Fibroblast of skin of right quadriceps (primary cell): ENCODE data around the gene MLNR.

Experiments
- DNase-seq: peaks from one replicate; pipeline ENCODE4 v3.0.0-alpha.2; 2013

Gene MLNR, protein sequence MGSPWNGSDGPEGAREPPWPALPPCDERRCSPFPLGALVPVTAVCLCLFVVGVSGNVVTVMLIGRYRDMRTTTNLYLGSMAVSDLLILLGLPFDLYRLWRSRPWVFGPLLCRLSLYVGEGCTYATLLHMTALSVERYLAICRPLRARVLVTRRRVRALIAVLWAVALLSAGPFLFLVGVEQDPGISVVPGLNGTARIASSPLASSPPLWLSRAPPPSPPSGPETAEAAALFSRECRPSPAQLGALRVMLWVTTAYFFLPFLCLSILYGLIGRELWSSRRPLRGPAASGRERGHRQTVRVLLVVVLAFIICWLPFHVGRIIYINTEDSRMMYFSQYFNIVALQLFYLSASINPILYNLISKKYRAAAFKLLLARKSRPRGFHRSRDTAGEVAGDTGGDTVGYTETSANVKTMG

GRCh38 chr13:49220036-49220855 is at the start of gene MLNR:
Gene MLNR, plus strand, starts transcription at chr13:49220338. Its CDS starts 0 bp downstream, at chr13:49220338.
- peak; percentile 12 for DNase-seq

GRCh38 chr13:49171359-49171758 is 48.8 kb upstream of the MLNR start:
- no peak for DNase-seq

DNA sequence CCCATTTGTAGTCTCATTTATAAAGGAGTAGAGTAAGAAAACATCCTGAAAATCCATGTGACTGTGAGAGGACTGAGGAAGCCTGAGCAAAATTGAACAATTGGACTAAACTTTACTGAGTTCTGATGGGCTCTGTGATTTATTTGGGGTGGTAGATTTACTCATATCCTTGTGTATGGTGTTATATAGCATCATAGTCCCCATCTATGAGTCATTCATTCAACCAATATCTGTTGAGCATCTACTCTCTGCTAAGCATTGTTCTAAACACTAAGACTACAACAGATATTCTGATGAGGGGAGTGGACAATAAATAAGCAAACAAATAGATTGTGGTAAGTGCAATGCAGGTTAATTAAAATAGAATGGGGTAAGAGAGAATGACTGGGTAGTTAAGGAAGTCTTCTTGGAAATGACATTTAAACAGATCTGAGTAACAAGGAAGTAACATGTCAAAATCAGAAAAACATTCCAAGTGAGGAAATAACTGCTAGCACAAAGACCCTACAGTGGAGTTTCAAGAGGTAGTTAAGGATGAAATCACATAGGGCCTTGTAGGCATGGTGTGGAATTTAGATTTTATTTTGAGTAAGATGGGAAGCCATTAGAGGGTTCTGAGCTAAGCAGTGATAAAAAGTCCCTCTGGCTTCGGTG is 36.3 kb upstream of the MLNR start:
- peak; percentile 3 for DNase-seq

DNA sequence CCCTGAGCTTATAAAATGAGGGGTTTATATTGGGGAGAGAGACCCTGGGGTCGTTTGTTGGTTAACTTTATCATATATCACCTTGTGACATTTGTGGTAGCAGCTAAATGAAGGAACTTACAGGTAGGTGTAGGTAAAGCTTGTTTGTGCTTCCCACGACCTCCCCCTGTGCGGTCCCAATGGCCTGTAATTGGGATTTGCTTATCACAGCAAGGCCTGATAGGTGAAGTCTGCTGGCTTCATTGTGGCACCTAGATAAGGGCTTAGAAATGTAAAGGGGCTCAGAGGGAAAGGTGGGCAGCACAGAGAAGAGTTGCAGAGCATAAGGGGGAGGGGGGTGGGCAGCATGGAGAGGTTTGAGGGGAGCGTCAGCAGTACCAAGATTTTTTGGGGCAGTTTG is 35.5 kb upstream of the MLNR start:
- DNase-seq = no peak

GRCh38 chr13:49185264-49185663 is 34.9 kb upstream of the MLNR start:
- DNase-seq = no peak

- DNase-seq = no peak
These were observed 29.2 kb upstream of the MLNR start for GRCh38 chr13:49190901-49191300.

DNA sequence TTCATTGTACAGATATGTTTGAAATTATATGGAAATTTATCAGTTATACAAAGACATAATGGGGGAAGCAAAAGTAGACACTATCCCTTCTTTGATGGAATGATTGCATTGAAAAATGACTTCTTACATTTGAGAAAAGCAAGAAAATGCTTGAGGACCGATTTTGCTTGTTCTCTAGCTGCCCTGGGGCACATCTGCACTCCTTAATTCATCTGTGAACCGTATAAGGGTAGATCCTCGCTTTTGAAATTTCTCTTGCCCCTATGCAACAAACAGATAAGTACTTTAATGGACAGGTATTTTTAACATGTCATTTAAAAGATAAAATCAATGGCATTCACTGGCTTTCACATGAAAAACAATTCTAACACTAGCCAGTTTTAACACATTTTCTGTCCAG is 13.5 kb upstream of the MLNR start:
- DNase-seq = no peak

DNA sequence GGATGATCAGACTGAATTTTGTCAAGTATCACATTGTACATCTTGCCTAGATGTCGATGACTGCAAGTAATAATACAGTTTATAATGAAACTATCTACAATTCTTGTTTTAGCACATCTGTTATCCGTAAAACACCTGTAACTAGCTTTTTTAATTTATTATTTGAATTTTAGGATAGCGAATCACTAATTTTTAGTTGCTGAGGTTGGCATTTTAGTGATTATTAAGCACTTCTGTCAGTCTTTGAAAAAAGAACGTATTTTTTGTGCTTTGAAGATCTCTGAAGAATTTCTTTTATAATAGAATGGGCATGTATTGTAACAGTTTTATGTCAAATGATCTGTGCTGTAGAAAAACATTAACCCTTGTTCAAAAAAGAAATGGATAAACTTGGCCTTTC is 11.5 kb upstream of the MLNR start:
- no peak for DNase-seq

DNA sequence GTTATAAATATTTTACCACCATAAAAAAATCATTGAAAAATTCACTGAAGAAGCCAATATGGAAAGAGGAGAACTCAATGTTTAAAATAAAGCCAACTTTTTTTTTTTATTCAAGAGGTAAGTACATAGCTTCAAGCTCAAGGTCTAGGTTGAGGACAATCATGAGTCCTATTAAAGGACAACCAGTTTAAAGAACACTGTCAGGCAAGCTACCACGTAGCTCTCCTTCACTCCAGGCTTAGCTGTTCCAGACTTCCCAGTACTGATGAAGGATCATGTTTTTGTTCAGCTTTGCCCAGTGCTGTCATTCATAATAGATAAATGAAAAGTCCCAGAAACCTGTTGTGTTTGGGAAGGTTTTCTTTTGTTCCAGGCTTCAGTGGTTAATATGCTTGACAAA is 10.0 kb upstream of the MLNR start:
- no peak for DNase-seq

- DNase-seq = no peak
These were observed 9.5 kb upstream of the MLNR start for GRCh38 chr13:49210669-49211068.

GRCh38 chr13:49213539-49213938 is 6.6 kb upstream of the MLNR start:
- DNase-seq = no peak

- no peak for DNase-seq
These were observed 5.9 kb upstream of the MLNR start for GRCh38 chr13:49213997-49214916.

GRCh38 chr13:49214917-49215376 is 5.2 kb upstream of the MLNR start:
- DNase-seq = no peak

DNA sequence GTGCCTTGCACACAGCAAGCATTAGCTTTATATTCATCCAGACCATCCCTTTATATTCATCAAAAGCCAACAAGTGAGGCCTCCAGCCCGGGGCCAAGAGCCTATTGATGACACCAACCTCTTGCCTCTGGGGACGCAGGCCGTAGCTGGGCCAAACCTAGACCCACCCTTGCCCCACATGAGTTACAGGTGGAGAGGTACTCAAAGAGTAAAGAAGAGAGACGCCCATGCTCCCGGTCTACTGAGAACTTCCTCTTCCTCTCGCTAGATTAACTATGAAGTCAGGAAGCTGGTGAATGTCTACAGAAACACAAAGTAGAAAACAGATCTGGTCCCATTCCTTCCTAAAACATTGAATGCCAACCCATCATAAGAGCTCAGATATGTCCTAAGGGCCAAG is 3.8 kb upstream of the MLNR start:
- no peak for DNase-seq

DNA sequence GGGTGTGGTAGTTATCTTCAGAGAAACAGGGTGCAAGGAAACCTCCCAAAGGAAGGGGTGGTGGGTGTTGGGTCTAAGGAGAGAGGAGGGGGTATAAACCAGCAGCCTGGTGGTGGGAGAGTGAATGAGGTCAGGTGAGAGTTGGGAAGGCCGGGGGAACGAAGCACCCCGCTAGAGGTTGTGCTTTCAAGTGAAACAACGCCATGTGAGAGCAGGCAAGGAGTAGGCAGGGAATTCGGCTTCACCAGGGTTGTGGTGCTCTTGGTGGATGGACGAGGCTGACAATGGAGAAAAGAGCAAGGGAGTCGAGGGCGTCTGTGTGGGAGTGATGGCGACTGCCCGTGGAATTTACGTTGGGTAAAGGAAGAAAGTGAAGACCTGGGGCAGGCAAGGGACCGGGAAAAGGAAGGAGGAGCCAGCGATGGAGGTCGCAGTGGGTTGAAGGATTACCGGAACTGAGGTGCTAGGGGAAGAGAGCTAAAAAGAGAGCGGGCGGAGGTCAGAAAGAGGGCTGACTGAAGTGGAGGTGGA is 2.1 kb upstream of the MLNR start:
- no peak for DNase-seq

- no peak for DNase-seq
These were observed 1.6 kb upstream of the MLNR start for GRCh38 chr13:49218493-49219051.

DNA sequence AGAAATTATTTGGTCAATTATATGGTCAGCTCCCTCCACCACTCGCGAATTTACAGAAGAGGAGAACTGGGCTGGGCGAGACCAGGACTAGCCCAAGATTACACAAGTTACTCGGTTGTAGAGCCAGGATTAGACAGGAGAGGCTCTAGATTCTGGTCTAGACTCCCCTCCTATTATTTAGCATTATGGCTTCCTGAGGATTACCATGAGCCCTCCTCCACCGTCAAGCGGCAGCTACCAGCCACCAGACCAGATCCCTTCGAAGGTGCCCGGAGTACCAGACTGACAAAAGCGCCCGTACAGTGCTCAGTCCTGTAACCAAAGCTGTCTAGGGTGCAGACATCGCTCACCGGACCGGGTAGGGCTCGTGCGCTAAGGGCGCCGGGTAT is 497 bp upstream of the MLNR start:
- DNase-seq = no peak

- DNase-seq = no peak
These were observed 885 bp downstream of the MLNR start for GRCh38 chr13:49220856-49221589.

DNA sequence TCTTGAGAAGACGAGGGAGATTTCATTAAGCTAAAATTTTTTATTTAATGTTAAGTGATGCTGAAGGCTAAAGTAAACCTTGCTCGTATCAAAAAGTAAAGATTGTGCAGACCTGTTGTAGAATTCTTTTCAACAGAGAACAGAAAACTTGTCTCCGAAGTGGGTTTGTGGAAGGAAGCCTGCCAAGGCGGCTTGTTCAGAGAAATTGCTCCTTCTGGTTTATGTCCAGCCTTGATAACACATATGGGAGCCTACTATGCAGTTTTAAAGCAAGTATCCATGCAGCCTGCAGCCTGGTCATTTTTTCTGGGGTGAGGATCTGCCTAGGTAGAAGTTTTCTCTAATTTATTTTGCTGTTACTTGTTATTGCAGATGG is 1.4 kb downstream of the MLNR start:
- no peak for DNase-seq

- DNase-seq = no peak
These were observed 5.3 kb downstream of the MLNR start for GRCh38 chr13:49225223-49226042.
